Osteoblast (primary cell): ENCODE data around the gene SLC30A7. TPM values are rescaled to one million over a fixed set of nuclear protein-coding genes. Genes with fewer than 3 reads are reported as not detected.
A peak's percentile ranks its signal among the peaks of the same experiment; 100 is the strongest.

Source experiments
- DNase-seq: peaks from one replicate; pipeline ENCODE4 v3.0.0; 2011; ENCODE audit warnings: low spot score, mixed read lengths; ENCODE audit not compliant: insufficient read length; ENCODE audit errors: missing footprints
- H2AFZ ChIP-seq: 2 replicates; pipeline ENCODE4 v1.6.0; 2011; ENCODE audit warnings: mild to moderate bottlenecking, low read length
- H3K27ac ChIP-seq: 2 replicates; pipeline ENCODE4 v1.5.1; 2011; ENCODE audit warnings: mild to moderate bottlenecking, low read depth, low read length, moderate library complexity
- H3K27me3 ChIP-seq: 2 replicates; pipeline ENCODE4 v1.6.0; 2012; ENCODE audit warnings: mild to moderate bottlenecking, control low read depth, inconsistent platforms, low read length, moderate library complexity; ENCODE audit not compliant: insufficient read depth
- H3K36me3 ChIP-seq: 2 replicates; pipeline ENCODE4 v1.5.1; 2011; ENCODE audit warnings: mild to moderate bottlenecking, low read length, control low read depth, moderate library complexity; ENCODE audit not compliant: insufficient read depth
- H3K4me1 ChIP-seq: 2 replicates; pipeline ENCODE4 v1.5.1; 2011; ENCODE audit warnings: mild to moderate bottlenecking, low read length, control low read depth, moderate library complexity; ENCODE audit not compliant: insufficient read depth
- H3K4me2 ChIP-seq: 2 replicates; pipeline ENCODE4 v1.6.0; 2011; ENCODE audit warnings: mild to moderate bottlenecking, low read length; ENCODE audit not compliant: insufficient read depth
- H3K4me3 ChIP-seq: fragments of 200-600 bp; sonication (generic); 3 replicates; pipeline ENCODE4 v1.5.1; 2012; ENCODE audit warnings: mild to moderate bottlenecking, low read length, inconsistent platforms; ENCODE audit not compliant: insufficient read depth
- H3K79me2 ChIP-seq: 2 replicates; pipeline ENCODE4 v1.6.0; 2012; ENCODE audit warnings: mild to moderate bottlenecking, low read length, control low read depth, inconsistent platforms; ENCODE audit not compliant: insufficient read depth
- H3K9me3 ChIP-seq: 2 replicates; pipeline ENCODE4 v1.5.1; 2011; ENCODE audit warnings: low read depth, low read length, control low read depth
- H4K20me1 ChIP-seq: 2 replicates; pipeline ENCODE4 v1.6.0; 2012; ENCODE audit warnings: mild to moderate bottlenecking, low read length, control low read depth; ENCODE audit not compliant: insufficient read depth
- total RNA-seq: library from RNA; depleted of rRNA; stranded (reverse); fragments of >200 nt; gene quantifications from 2 replicates; pipeline ENCODE4 v1.2.3, GENCODE V29; 2012
- TF ChIP-seq, protein P1 (sequence below): IDR thresholded peaks from 2 replicates; pipeline ENCODE4 v1.5.1; 2011; ENCODE audit warnings: mild to moderate bottlenecking, low read depth, low read length, moderate library complexity; ENCODE audit errors: extremely low read depth

SLC30A7 gene
- total RNA-seq, 1 donor: 69.8 TPM

DNA sequence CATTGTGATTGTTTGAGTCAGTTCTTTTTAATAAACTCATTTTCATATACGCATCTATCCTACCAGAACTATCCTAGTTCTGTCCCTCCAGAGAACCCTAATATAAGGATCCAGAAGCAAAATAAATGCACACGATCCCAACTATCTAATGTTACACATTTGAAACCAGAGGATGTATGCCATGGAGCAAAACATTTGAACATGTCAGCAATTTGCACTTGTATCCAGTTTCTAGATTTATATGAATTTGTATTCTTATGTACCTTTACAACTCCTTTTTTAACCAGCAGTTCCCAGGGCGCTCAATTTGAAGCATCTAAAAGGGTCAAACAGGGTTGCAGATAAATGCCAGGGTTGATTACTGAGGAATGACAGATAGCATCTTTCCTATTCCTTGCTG, 3.3 kb upstream of the SLC30A7 start:
- no peaks in the 10 kb centered on the region for H3K27me3 ChIP-seq
- peak overlapping the region; percentile 97 for H3K4me2 ChIP-seq
- no peak overlapping the region for H3K27ac ChIP-seq
- H3K36me3 ChIP-seq: peaks cover 8% of the 10 kb centered on the region
- H3K4me1 ChIP-seq: peaks cover 15% of the 10 kb centered on the region
- TF ChIP-seq, protein P1, sequence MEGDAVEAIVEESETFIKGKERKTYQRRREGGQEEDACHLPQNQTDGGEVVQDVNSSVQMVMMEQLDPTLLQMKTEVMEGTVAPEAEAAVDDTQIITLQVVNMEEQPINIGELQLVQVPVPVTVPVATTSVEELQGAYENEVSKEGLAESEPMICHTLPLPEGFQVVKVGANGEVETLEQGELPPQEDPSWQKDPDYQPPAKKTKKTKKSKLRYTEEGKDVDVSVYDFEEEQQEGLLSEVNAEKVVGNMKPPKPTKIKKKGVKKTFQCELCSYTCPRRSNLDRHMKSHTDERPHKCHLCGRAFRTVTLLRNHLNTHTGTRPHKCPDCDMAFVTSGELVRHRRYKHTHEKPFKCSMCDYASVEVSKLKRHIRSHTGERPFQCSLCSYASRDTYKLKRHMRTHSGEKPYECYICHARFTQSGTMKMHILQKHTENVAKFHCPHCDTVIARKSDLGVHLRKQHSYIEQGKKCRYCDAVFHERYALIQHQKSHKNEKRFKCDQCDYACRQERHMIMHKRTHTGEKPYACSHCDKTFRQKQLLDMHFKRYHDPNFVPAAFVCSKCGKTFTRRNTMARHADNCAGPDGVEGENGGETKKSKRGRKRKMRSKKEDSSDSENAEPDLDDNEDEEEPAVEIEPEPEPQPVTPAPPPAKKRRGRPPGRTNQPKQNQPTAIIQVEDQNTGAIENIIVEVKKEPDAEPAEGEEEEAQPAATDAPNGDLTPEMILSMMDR: no peak
- no peaks in the 10 kb centered on the region for H3K9me3 ChIP-seq
- no peak for DNase-seq
- H3K4me3 ChIP-seq: no peak overlapping the region
- H3K79me2 ChIP-seq: peaks cover 60% of the 10 kb centered on the region
- H2AFZ ChIP-seq: no peak overlapping the region
- no peaks in the 10 kb centered on the region for H4K20me1 ChIP-seq

DNA sequence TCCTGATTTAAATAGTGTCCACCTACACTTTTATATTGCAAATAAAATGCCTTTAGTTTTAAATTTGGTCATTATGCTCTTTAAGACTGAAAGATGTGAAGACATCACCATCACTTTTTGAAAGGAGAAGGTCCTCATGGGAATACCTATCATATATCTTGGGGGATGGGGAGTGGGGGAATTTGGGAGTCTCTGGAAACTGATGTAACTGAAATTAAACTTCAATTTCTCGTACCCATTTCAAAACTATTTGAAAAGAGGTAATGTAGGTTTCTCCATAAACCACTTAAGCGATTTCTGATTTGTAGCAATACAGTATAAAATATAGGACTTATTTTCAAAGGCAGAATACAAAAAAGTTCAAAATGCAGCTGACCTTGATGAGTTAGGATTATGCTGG, 2.2 kb upstream of the SLC30A7 start:
- Histone ChIP-seq H3K79me2 (peaks cover 69% of the 10 kb centered on the region), H3K9me3 (no peaks in the 10 kb centered on the region), H3K4me2 (peak overlapping the region; percentile 97), H3K4me3 (peak overlapping the region; percentile 96), H3K36me3 (peaks cover 9% of the 10 kb centered on the region), H2AFZ (peak overlapping the region; percentile 12), H3K27ac (peak overlapping the region; percentile 89), H3K4me1 (peaks cover 22% of the 10 kb centered on the region), H3K27me3 (no peaks in the 10 kb centered on the region), H4K20me1 (no peaks in the 10 kb centered on the region)
- TF ChIP-seq, protein P1: no peak
- no peak for DNase-seq

DNA sequence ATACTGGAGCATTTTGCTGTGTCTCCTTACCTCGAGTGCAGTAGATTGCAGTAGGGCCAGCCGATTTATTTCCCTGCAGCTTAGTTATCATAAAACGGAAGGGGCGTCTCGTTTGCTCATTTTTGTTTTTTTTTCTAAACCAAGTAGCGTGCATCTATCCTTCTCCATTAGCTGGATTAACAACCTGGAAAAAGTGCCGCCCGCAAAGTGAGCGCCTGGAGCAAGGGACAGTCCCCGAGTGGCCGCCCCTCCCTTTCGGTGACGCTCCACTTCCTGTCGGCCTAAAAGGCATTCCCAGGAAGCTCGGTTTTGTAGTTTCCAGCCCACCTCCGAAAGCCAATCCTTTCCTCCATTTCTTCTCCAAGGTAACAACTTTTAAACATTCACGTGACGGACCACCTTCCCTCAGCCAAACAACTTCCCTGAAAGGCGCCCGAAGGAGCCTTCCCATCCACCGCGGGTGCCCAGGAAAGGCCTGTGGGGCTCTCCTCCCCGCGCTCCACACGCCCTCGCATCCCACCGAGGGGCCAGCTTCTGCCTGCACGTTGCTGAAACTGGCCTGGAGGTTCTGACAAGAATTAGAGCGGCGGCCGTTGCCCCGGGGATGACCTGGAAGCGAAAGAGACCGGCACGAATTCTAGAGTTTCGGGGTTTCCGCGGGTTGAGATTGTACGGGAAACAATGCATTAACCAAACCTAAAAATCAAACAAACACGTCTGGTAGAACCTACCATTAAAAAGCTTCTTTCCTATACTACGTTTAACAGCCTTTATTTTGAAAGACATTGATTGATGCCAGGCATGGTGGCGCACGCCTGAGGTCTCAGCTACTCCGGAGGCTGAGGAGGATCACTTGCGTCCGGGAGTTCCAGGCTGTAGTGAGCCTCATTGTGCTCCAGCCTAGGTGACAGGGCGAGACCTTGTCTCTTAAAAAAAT, 1.0 kb upstream of the SLC30A7 start, which contains the start of gene EXTL2:
Gene EXTL2, minus strand, starts transcription at position 240 of the 937 bp plus-strand sequence. CDS start 6,085 bp downstream, outside the sequence.
- peaks cover 21% of the 10 kb centered on the region for H3K36me3 ChIP-seq
- H2AFZ ChIP-seq: peak within 1 kb of the TSS; percentile 93
- peaks cover 22% of the 10 kb centered on the region for H3K4me1 ChIP-seq
- H3K4me2 ChIP-seq: peak within 1 kb of the TSS; percentile 97
- no peaks in the 10 kb centered on the region for H3K27me3 ChIP-seq
- H3K4me3 ChIP-seq: peak within 1 kb of the TSS; percentile 96
- peaks cover 76% of the 10 kb centered on the region for H3K79me2 ChIP-seq
- peak; percentile 88 for DNase-seq
- H4K20me1 ChIP-seq: no peaks in the 10 kb centered on the region
- H3K9me3 ChIP-seq: no peaks in the 10 kb centered on the region
- H3K27ac ChIP-seq: peak within 1 kb of the TSS; percentile 89
- TF ChIP-seq, protein P1: no peak

GRCh38 chr1:100896481-100896982, 642 bp downstream of the SLC30A7 start:
- Histone ChIP-seq H3K36me3 (peaks cover 24% of the 10 kb centered on the region), H3K27ac (peak overlapping the region; percentile 89), H3K9me3 (no peaks in the 10 kb centered on the region), H3K79me2 (peaks cover 66% of the 10 kb centered on the region), H3K4me2 (peak overlapping the region; percentile 97), H2AFZ (peak overlapping the region; percentile 94), H3K27me3 (no peaks in the 10 kb centered on the region), H4K20me1 (no peaks in the 10 kb centered on the region), H3K4me1 (peaks cover 22% of the 10 kb centered on the region), H3K4me3 (peak overlapping the region; percentile 96)
- DNase-seq: no peak
- TF ChIP-seq, protein P1: no peak
